ENCODE data around the gene ABLIM1. TPM values are rescaled to one million over a fixed set of nuclear protein-coding genes. Genes with fewer than 3 reads are reported as not detected.
A peak's percentile ranks its signal among the peaks of the same experiment; 100 is the strongest.

ABLIM1 gene
- total RNA-seq, 4 donors from 2014 or later, result 41.2 to 128 (median 97.3) TPM

DNA sequence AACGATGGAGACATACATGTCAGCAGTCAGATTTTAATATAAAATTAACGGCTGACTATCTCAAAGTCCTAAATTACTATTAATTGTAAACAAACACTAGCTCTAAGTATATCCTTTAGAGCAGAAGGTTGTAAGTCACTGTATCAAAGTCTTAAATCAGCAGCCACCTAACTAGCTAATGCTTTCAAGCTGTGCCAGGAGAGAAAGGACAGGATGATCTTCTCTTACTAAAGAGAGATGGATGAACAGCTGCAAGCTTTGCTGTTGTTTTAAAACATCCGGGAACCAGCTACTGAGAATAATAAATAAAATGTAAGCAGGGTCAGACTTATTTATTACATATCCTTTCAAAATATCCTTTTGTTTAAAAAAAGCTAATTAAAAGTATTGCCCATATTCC, 24.0 kb upstream of the ABLIM1 start:
- no peak for TF ChIP-seq POLR2A (IDR thresholded peaks at IDR 0.05)
- TF ChIP-seq, protein P1, sequence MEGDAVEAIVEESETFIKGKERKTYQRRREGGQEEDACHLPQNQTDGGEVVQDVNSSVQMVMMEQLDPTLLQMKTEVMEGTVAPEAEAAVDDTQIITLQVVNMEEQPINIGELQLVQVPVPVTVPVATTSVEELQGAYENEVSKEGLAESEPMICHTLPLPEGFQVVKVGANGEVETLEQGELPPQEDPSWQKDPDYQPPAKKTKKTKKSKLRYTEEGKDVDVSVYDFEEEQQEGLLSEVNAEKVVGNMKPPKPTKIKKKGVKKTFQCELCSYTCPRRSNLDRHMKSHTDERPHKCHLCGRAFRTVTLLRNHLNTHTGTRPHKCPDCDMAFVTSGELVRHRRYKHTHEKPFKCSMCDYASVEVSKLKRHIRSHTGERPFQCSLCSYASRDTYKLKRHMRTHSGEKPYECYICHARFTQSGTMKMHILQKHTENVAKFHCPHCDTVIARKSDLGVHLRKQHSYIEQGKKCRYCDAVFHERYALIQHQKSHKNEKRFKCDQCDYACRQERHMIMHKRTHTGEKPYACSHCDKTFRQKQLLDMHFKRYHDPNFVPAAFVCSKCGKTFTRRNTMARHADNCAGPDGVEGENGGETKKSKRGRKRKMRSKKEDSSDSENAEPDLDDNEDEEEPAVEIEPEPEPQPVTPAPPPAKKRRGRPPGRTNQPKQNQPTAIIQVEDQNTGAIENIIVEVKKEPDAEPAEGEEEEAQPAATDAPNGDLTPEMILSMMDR (IDR thresholded peaks at IDR 0.05), result no peak
- H3K27me3 ChIP-seq, result no peaks in the 10 kb centered on the region
- H3K4me1 ChIP-seq, result peaks cover 0 to 7% of the 10 kb centered on the region in 2 donors
- no peaks in the 10 kb centered on the region for H3K36me3 ChIP-seq
- peak overlapping the region; percentile 84 for H3K27ac ChIP-seq
- no peaks in the 10 kb centered on the region for H3K9me3 ChIP-seq
- no peak for DNase-seq
- H3K4me3 ChIP-seq, result no peak overlapping the region
- intact Hi-C loops (cut with DNase I; ENCODE audit: low total_unique reads), result no loop called here

DNA sequence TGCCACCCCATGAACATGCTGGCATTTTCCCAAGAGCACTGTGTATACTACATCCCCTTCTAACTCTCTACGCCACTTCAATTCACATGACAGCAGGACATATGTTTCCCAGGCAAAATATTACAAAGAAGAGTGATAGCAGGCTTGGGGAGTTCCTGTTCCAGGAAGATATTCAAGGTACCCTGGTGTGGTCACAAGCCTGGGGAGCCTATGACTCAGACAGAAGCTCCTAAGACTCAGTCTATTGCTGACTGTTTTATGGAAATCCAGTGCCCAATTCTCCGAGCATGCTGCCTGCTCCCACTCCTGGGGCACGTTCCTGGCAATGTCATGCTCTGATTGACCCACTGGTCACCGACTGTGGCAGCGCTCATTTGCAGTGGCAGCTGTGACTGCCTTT, 23.5 kb upstream of the ABLIM1 start:
- TF ChIP-seq, protein P1 (IDR thresholded peaks at IDR 0.05), result no peak
- no peak for TF ChIP-seq POLR2A (IDR thresholded peaks at IDR 0.05)
- Histone ChIP-seq H3K9me3 (no peaks in the 10 kb centered on the region), H3K36me3 (no peaks in the 10 kb centered on the region), H3K4me1 (peaks cover 0 to 7% of the 10 kb centered on the region in 2 donors), H3K4me3 (no peak overlapping the region), H3K27me3 (no peaks in the 10 kb centered on the region), H3K27ac (peak overlapping the region; percentile 84)
- DNase-seq, result no peak
- intact Hi-C loops (cut with DNase I; ENCODE audit: low total_unique reads), result no loop called here

DNA sequence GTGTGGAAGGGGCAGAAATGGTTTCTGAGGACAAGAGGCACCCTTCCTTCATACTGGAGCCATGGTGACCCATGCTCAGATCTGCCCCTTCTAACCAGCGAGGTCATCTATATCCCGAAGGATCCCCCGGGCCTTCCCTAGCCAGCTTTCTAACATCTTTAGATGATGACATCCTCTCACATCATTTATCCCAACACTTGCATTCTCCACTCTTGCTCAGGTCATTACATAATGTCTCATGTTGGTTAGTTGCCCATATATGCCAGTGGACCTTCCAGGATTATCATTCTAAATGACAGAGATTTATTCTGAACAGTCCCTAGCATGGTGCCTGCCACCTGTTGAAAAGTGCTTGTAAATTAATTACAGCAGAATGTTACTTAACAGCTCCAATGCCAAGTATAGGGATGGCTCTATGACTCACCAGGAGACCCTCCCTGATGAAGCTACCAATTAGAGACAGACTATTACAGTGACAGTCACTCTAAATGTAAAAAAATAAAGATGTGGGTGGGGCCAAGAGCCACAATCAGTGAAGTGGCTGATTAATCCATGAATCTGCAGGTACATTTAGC, 22.6 kb upstream of the ABLIM1 start:
- H3K27me3 ChIP-seq, result no peaks in the 10 kb centered on the region
- H3K27ac ChIP-seq, result no peak overlapping the region
- TF ChIP-seq POLR2A (IDR thresholded peaks at IDR 0.05), result no peak
- TF ChIP-seq, protein P1 (IDR thresholded peaks at IDR 0.05), result no peak
- DNase-seq, result no peak
- H3K4me3 ChIP-seq, result no peak overlapping the region
- no peaks in the 10 kb centered on the region for H3K36me3 ChIP-seq
- no peaks in the 10 kb centered on the region for H3K9me3 ChIP-seq
- intact Hi-C loops (cut with DNase I; ENCODE audit: low total_unique reads), result no loop called here
- H3K4me1 ChIP-seq, result peaks cover 0 to 4% of the 10 kb centered on the region in 2 donors

DNA sequence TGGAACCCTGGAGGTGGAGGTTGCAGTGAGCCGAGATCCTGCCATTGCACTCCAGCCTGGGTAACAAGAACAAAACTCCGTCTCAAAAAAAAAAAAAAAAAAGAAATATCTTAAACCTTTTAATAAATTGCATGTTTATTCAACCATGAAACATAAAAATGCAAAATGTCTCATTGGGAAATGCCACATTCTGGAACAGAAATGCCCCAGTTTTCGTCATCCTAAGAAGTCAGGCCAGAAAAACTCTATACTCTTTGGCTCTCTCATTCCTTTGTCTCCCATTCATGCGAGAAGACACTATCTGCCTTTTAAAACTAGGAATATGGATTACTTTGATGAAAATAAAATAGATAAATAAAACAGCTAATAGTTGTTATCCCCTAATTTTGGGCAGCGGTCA, 21.5 kb upstream of the ABLIM1 start:
- no peak for DNase-seq
- Histone ChIP-seq H3K4me1 (no peaks in the 10 kb centered on the region), H3K36me3 (no peaks in the 10 kb centered on the region), H3K27ac (no peak overlapping the region), H3K4me3 (no peak overlapping the region), H3K9me3 (no peaks in the 10 kb centered on the region), H3K27me3 (no peaks in the 10 kb centered on the region)
- intact Hi-C loops (cut with DNase I; ENCODE audit: low total_unique reads), result no loop called here
- TF ChIP-seq, protein P1 (IDR thresholded peaks at IDR 0.05), result no peak
- no peak for TF ChIP-seq POLR2A (IDR thresholded peaks at IDR 0.05)

DNA sequence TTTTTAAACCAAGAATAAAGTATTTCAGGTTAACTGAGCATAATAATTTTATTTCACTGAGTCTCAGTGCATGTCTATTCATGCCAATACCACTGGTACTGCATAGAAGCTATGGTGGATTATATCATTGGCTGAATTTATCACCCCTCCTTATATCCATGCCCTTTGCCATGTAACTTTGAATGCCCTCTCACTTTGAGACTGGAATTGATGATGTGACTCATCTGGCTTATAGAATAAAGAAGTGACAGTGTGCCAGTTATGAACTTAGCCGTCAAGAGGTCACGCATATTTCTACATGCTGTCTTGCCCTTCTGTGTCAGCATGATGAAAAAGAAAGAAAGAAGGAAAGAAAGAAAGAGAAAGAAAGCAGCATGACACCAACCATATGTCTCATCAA, 20.7 kb upstream of the ABLIM1 start:
- H3K36me3 ChIP-seq, result no peaks in the 10 kb centered on the region
- H3K4me1 ChIP-seq, result no peaks in the 10 kb centered on the region
- H3K9me3 ChIP-seq, result no peaks in the 10 kb centered on the region
- H3K27me3 ChIP-seq, result no peaks in the 10 kb centered on the region
- H3K27ac ChIP-seq, result no peak overlapping the region
- intact Hi-C loops (cut with DNase I; ENCODE audit: low total_unique reads), result no loop called here
- TF ChIP-seq, protein P1 (IDR thresholded peaks at IDR 0.05), result no peak
- no peak for TF ChIP-seq POLR2A (IDR thresholded peaks at IDR 0.05)
- no peak for DNase-seq
- no peak overlapping the region for H3K4me3 ChIP-seq
